Measurements from ENCODE around the gene GSTO1.

Gene GSTO1

DNA sequence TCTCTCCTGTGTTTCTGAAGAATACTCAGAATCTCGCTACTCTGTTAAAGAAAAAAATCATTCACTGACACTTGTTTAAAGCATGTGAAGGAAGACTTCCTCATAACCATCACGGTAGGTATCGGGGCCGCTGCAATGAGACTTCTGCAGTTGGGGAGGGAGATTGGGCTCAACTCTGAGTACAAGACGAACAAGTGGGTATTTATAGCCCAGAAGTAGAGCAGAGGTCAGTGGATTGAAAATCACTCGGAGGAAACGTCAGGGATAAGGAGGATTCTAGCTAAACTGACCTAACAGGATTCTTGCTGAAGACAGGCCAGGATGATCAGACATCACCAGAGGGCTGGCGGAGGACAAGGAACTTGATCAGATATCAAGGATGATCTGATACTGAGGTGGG, 50.2 kb downstream of the GSTO1 start:
- DNase-seq (ENCODE audit: low read depth) = no peak

DNA sequence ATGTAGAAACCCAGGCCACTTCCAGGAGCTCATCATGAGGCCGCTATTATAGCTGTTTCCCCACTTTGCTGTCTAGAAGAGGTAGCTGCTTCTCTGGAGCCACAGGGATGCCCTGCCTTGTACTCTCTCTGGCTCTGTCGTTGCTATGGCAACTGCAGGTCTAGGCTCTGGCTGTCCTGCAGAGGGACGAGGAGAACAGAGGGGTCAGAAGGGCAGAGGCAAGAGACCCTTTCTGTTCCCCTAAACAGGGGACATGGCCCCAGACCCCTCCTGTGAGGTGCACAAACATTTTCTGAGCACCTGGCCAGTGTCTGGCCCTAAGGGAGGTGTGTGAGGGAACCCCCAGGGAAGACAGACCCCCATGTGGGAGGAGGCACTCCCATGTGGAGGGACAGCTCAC, 52.2 kb downstream of the GSTO1 start:
- no peak for DNase-seq (ENCODE audit: low read depth)

DNA sequence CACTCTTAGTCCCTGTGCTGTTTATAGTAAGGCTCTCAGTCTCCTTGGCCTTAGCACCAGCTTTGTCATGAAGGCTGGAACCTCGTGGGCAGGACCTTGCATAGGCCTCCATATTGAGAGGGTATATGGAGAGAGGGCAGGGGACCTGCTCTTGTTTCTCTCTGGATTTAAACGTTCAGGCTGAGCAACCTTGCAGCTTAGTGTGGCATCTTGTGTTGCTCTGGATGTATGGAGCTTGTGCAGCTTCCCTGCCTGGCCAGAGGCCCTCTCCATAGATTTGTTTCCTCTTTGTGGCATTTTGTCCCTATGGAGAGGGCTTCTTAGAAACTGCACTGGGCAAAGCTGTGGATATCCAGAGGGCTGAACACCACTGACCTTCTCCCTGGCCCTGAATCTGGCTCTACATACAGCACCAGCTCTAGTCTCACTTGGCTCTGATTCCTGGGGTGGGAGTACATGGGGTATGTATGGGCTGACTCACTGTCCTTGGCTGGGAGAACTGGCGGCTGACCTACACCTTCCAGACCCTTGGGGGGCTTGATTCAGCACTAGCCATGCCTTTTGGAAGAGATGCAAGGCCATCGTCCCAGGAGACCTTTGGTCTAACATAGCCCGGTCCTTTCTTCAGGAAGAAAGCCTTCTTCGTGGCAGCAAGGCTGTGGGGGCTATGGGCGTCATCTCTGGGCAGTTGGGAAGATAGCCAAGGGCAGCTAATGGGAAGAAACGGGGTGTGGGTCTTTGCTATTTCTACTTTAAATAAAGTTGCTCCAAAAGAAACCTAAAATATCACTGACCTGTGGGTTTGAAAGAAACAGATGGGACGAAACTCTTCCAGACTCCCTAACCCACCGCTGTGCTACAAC, 53.1 kb downstream of the GSTO1 start:
- no peak for DNase-seq (ENCODE audit: low read depth)

DNA sequence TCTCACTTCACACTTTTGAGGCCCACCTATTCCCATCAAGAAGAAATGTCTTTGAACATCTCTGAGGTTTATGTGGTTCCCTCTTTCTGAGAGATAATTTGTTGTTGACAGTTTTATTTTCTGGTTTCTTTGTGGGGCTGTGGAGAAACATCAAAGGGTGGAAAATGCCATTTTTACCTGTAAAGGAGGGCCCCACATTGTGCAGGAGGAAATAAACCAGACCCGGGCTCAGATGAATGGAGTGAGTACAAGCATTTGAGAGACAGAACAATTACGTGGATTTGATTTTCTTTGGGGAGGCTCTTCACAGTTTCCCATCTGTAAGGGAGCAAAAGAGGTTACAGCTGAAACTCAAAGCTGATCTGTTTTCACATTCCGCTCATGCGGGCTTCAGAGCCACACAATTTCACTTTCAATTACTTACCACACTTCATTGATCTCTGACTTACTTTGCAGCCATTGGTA, 53.8 kb downstream of the GSTO1 start:
- no peak for DNase-seq (ENCODE audit: low read depth)

DNA sequence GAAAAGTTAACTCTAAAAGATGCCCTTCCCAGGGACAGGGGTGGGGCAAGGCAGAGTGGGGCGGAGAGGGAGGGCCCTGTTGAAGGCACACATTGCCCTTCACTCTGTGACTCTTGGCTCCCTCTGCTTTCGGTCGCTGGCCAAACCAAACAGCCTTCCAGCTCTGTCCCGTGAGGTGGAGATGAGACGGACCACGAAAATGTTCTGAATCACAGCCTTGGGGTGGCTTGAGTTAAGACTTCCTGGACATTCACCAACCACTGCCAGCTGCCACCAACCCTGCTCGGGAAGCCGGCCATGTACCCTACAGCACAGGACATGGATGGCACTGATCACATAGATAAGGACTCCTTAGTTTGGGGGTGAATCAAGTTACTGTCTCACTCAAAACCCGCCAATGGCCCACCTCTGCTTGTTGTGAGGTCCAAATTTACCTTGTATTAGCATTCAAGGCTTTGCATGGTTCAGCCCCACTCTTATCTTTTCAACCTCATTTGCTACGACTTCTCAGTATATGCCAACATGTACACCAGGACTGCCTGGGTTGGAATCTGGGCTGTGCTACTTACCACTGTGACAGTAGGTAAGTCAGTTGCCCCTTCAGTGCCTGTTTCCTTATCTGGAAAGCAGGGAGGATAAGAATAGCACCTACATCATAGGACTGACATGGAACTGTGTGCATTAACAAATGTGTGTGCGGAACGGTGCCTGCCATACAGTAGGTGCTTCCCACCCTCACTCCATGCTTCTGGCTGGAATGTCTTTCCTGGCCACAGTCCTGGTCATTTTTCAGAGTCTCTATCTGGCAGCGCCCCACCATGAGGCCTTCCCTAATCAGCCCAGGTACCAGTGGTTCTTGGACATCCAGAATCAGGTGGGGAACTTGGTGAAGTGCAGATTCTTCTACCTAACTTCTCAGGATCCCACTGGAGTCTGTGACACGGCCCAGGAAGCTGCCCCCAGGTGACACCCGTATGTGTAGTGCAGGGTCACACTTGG, 55.6 kb downstream of the GSTO1 start:
- no peak for DNase-seq (ENCODE audit: low read depth)

DNA sequence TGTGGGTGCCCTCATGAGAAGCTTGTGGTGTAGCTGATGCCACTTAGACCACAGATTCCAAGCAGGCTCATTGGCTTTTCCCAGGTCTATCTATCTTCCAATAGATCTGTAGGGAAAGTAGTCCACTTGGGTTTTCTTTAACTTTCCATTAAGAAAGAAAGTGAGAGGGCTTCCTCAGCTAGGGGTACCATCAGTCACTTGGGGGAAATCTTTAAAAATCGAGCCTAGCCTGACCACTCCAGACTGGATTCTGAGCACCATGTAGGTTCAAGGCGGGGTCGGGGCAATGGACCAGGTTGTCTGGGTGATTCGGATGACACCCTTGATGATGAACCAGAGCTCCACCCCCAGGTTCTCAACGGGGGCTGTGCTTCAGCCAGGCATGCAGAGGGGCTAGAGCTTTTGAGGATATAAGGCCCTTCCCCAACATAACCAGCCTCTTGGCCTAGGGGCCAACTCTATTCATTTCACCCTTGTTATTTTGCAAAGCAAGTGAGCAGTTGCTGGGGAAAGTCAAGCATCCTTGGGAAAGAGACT, 56.6 kb downstream of the GSTO1 start:
- no peak for DNase-seq (ENCODE audit: low read depth)

DNA sequence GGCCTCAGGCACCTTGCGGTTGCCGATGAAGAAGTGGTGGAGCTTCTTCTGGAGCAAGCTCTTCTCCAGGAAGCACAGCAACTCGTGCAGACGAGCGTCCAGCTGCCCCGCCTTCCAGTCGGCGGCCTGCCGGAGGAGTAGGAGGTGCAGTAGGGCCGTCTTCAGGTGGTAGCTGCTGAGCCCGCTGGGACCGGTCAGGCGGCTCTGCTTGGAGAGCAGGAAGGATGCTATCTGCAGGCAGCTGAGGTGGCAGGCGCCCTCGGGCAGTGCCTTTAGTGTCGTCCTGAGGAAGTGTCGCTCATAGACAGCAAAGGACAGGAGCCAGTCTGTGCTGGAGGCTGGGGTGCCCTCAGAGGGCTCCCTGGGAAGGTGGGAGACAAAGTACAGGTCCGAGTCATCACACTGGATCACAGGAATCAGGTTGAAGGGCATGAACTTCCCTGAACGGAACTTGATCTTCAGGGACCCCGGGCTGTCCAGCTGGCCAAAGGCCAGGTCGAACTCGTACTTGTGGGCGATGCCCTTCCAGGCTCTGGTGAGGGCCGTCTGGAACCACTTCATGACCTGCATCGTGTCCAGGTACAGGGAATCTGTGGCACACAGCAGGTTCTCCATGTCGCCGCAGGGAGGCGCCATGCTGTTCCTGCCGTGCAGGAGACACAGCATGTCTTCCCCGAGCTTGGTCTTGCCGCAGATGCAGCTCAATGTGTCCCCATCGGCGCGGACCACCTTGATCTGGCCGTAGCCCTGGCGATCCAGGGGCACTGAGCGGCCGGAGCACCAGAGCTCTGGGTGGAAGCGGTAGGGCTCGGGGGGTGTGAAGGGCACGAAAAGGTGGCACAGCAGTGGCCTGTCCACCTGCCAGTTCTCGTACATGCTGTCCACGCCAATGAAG, 60.1 kb downstream of the GSTO1 start:
- DNase-seq (ENCODE audit: low read depth) = no peak

DNA sequence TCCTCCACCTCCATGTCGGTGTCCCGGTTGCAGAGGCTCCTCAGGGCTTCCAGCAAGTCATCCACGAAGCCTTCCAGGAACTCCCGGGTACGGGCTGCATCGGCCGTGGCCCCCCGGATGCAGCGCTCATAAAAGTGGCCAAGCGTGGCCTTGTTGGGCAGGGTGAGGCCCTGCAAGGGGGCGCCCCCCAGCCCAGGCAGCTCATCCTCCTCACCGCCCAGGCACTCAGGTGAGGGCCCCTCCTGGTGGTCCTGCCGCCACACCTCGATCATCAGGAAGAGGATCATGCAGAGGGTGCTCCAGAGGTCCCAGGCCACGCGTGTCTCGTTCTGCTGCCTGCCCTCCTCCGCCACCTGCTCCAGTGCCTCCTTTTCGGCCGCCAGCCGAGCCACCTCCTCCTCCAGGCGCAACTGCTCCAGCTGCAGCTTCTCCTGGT, 60.8 kb downstream of the GSTO1 start:
- DNase-seq (ENCODE audit: low read depth) = no peak

DNA sequence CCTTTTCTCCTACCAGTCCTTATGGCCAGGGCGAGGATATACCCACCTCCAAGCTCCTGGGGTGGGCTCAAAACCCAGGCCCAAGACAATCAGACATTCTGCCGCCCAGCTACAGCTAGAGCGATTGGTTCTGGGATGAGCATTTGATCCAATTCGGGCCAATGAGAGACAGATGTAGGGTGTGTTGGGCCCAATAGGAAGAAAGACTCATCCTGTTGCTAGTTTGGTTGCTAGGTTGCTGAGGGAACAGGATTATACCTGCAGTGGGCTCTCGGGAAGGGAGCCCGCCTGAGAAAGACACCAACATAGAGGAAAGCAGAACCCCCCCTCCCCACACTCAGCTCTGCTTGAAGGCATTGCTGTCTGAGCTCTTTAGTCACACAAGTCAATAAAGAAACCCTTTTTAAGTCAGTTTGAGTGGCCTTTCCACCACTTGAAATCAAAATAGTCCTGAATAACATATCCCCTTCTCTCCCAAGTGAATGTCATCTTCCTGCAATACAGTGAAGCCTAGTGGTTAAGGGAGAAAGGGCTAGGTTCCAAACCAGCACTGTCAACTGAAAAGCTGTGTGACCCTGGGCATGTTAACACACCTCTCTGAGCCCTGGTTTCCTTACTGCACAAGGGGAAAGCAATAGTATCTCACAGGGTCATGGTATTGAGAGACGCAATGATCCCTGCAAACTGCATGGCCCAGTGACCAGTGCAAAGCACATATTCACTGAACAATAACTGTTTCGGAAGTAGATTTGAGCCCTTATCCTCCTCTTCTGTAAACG, 61.8 kb downstream of the GSTO1 start:
- DNase-seq (ENCODE audit: low read depth) = no peak
